DMS79 (cell line): Measurements from ENCODE around the gene RFTN1.

Experiments
- DNase-seq: peaks from one replicate; lab custom pipeline; 2025; lab: John Stamatoyannopoulos, UW

Gene RFTN1, protein sequence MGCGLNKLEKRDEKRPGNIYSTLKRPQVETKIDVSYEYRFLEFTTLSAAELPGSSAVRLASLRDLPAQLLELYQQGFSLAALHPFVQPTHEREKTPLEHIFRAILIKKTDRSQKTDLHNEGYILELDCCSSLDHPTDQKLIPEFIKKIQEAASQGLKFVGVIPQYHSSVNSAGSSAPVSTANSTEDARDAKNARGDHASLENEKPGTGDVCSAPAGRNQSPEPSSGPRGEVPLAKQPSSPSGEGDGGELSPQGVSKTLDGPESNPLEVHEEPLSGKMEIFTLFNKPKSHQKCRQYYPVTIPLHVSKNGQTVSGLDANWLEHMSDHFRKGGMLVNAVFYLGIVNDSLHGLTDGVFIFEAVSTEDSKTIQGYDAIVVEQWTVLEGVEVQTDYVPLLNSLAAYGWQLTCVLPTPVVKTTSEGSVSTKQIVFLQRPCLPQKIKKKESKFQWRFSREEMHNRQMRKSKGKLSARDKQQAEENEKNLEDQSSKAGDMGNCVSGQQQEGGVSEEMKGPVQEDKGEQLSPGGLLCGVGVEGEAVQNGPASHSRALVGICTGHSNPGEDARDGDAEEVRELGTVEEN

DNA sequence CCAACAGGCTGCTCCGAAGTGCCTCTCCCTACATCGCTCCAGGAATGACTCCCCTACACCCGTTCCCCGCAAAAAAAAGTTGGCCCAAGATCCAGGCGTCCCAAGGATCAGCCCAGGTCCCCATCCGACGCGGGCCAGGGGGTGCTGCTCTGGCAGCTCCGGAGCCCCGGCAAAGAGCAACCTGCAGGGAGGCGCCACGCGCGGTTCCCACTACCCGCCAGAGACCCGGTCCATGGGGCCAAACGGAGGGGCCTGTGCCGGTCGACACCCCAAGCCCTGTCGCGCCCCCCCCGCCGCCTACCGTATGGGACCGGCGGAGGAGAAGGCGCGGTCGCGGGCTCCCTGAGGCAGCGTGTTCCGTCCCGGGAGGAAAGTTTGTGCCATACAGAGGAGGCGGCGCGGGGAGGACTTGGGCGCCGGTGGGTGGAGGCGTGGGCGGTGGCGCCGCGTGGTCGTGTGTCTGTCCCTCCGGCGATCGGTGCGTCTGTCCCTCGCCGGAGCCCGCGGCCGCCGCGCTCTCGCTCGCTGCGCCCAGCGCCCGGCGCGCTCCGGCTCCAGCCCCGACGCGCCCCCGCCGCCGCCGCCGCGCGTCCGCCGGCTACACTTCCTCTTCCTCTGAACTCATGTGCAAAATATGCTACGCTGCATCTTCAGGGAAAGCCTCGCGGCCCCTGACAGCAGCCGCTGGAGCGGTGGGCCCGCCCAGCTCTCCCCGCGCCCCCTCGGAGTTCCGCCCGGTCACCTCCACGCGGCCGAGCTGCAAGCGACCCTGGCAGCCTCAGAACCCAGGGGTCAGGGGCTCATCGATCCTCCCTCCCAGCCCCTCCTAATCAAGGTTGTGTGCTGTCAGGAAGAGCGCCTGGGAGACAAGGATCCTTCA, at the start of gene RFTN1:
RFTN1 (minus strand) TSS at position 559 of the 880 bp plus-strand sequence. CDS start 19,830 bp downstream, outside the sequence.
- DNase-seq: no peak

DNA sequence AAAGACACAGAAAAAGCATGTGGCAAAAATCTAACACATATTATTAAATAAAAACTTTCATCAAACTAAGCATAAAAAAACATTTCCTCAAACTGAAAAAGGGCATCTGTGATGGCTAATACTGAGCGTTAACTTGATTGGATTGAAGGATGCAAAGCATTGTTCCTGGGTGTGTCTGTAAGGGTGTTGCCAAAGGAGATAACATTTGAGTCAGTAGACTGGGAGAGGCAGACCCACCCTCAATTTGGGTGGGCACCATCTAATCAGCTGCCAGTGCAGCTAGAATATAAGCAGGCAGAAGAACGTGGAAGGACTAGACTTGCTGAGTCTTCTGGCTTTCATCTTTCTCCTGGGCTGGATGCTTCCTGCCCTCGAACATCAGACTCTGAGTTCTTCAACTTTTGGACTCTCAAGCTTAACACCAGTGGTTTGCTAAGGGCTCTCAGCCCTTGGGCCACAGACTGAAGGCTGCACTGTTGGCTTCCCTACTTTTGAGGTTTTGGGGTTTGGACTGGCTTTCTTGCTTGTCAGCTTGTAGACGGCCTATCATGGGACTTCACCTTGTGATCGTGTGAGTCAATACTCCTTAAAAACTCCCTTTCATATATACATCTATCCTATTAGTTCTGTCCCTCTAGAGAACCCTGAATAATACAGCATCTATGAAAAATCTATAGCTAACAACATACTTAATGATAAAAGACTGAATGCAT, 46.3 kb upstream of the RFTN1 start:
- DNase-seq: no peak

DNA sequence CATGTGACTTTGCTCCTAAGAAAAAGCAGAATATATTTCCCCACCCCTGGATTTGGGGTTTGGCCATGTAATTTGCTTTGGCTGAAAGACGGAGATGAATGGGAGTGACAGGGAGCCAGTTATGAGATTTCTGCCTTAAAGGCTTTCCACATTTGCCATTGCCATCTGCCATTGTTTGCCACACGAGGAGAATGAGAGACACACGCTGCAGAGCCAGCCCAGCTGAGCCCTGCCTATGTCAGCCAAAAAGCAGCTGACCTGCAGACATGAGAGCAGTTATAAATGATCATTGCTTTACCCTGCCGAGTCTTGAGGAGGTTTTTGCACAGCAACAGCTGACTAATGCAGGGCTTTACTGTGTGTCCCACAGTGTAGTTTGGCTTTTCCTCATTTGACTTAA, 40.6 kb upstream of the RFTN1 start:
- DNase-seq: no peak

DNA sequence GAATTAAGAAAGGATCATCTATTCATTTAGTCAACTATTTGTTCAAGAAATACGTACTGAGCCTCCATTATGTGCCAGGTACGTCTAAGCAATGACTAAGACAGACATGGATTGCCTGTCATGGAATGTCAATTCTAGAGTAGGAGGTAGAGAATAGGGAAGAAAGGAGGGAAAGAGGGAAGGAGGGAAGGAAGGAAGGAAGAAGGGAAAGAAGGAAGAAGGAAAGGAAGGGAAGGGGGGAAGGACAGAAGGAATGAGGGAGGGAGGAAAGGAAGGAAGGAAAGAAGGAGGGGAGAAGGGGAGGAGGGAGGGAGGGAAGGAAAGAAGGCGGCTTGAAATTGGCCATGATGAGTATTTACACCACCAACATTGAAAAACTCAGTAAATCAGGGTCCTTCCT, 39.3 kb upstream of the RFTN1 start:
- no peak for DNase-seq

DNA sequence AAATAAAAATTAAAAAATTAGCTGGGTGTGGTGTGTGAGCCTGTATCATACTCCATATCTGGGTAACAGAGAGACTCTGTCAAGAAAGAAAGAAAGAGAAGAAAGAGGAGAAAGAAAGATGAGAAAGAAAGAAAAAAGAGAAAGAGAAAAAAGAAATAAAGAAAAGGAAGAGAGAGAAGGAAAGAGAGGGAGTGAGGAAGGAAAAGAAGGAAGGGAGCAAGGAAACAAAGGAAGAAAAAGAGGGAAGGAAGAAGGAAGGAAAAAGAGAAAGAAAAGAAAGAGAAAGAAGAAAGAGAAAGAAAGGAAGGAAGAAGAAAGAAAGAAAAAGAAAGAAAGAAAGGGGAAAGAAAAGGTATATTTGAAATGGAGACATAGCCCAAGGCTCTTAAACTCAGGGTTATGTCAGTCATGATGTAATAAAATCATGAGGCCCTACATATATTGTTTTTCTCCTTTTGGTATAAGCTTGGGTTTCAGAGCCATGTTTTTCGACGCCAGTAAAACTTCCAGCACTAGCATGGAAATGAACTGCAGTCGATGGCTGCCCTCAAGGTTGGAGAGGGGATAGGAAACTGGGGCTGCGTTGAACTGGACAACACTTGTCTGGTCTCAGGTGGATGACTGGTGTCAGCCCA, 38.0 kb upstream of the RFTN1 start:
- DNase-seq: no peak

DNA sequence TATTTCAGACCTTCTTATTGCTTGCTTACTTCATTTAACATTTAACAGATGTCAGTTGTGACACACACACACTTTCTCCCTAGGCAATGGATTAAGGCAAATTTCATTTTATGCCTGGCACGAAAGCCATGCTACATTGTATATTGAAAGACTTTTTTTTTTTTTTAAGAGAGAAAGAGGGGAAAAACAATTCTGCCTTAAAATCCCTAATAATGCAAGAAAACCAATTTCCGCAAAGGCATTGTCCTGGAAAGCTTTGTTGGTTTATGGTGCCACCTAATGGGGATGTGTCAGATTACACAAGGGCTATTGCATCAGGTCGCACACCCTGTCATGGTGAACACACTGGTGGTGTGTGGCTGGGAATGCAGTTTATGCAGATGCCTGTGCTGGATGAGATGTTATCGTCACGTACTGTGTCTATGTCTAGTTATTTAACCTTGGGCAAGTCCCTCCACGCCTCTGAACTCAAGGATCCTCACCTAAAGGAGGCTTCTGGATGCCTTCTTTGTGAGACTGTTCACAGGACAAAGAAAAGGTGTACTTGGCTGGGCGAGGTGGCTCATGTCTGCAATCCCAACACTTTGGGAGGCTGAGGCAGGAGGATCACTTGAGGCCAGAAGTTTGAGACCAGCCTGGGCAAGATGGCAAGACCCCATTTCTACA, 37.3 kb upstream of the RFTN1 start:
- DNase-seq: peak; percentile 57

DNA sequence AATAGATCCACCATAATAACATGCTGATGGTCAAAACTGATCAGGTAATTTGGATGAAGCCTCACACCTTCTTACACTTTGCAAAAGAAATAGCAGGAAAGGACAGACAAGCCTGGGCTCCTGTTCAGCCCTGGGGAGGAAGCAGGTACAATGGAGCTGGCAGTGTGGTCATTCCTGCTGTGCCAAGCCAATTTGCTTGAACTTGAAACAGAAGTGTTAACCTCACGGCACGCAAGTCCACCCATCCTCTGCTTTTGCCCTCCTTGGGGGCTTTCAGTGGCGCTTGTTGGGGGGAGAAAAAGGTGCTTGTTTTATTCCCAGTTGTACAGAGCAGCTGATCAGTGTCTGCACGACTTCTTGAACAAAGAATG, 36.8 kb upstream of the RFTN1 start:
- no peak for DNase-seq

DNA sequence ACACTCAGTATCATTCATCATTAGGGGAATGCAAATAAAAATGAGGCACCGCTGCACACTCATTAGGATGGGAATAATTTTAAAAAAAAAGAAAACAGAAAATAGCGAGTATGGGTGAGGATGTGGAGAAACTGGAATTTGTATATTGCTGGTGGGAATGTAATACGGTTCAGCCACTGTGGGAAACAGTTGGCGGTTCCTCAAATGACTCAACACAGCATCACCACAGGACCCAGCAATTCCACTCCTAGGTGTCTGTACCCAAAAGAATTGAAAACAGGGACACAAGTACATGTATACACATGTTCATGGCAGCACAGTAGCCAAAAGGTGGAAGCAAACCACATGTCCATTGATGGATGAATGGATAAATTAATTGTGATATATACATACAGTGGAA, 35.2 kb upstream of the RFTN1 start:
- DNase-seq: no peak

DNA sequence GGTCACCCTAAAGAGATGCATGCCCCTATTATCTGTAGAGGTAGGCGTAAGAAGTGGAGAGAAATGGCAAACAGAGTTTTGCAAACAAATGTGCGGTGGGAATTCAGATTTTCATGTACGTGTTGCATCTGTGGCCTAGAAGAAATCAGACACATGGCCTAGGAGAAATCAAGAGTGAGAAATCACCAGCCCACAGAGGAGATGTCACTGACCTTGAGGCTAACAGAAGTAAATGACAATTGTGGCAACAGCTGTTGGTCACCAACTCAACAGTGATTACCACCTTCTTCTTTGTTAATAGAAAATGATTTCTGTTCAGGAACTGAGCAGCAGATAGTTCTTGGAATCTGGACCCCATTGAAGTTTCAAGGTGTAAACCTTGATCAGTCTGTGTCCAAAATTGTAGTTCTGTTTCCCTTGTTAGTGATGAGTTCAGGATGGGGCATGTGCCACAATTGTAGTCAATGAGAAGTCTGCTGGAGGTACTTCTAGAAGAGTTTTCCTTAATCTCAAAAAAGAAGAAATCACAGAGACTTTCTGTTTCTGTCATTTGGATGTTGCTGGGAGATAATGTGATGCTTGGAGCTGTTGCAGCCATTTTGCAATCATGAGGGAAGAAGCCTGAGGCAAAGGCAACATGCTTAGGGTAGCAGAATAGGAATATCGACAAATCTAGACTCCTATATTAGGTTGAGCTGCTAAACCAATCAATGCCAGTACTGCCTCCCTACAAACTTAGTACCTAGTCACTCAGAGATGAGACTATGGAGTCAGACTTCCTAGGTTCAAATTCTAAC, 34.3 kb upstream of the RFTN1 start:
- no peak for DNase-seq

DNA sequence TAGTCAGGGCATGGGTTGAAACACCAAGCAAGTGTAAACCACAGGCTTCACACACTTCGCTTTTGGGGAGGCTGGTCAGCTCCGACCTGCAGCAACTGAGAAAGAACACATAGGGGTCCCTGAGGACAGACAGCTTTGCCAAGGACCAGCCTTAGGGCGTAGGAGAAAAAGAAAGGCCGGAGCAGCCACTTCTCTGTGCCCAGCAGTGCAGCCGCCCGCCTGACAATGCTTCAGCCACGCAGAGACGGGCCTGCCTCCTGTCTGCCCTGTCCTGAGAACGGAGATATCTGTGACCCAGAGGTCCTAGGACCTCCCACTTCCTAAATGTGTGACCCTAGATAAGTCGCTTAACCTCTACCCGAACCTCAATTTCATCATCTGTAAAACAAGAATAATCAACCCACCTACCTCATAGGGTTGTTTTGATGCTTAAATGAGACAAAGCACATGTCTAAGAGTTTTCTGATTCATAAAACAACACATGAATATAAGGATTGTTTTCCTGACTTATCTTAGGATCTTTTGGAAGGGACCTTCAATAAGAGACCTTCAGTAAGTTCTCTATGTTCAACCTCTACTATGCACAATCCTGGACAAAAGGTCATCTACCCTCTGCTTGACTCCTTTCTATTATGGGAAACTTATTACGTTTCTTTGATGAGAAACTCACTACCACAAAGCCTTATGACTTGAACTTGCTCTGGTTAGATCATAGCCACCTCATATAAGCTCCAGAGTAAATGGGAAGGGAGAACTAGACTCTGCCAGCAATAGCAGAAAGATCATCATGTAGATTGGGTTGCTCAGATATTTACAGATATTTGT, 32.9 kb upstream of the RFTN1 start:
- no peak for DNase-seq

DNA sequence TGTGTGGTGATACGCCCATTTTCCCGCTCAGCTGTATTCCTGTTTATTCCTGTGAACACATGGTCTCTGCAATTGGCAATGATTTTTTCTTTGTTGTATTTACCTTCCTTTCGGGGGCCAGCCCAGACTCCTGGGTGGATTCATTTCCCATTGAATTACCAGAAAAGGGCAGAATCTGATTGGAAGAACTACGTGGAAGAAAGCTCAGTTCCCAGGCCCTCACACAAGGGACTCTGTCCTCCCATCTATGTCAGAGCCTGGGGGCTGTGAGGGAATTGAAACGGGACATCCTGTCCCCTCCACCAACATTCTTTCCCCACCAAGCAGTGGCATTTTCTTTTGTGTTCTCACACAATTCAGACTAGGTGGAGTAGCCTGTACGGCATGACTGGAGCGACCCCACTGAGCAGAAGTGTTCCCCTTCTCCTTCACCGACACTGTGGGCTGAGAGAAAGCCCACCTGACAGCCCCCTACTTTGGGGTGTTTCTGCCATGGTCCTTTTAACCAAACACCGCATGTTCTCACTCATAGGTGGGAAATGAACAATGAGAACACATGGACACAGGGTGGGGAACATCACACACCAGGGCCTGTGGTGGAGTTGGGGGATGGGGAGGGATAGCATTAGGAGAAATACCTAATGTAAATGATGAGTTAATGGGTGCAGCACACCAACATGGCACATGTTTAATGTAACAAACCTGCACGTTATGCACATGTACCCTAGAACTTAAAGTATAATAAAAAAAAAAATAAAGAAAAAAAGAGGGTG, 32.1 kb upstream of the RFTN1 start:
- DNase-seq: no peak

DNA sequence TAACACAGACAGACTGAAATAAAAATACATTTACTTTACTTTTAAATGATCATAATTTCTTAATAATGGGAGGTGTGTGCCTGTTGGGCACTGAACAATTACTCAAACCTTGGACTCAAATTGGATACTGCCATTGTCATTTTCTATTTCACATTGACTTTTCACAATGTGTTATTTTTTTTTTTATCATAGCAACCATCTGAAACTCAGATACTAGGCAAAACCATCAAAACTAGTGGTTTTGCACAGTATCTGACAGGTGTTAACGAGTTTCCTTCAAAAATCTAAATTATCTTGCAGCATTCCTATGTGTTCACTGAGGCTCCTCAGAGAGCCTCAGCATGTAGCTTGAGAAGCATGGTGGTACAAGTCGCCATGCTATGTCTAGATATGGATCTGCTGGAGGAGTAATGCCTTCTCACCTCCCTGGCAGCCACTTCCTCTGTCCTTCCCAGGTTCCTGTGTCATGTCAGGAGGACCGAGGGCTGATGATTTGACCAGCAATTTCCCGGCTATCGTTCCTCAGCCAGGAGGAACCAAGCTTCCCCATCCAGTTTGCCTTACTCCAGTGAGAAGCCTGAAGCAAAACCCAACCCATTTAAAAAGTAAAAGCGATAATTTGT, 29.9 kb upstream of the RFTN1 start:
- DNase-seq: no peak

DNA sequence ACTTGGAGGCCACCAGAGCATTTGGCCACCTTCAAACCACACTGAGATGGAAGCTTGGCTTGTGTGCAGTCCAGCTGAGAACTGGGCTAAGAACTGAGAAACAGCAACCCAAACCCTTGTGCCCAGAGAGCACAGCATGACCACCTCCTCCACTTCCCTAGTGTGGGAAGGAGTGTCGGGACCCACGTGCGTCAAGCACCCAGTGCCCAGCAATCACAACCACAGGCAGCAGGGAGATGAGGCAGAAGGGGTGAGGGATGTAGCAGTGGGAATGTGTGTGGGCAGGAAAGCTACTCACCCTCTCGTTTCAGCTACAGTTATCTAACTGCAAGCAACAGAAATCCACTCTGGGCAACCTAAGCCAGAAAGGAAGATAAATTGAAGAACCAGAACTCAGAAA, 25.0 kb upstream of the RFTN1 start:
- DNase-seq: no peak

DNA sequence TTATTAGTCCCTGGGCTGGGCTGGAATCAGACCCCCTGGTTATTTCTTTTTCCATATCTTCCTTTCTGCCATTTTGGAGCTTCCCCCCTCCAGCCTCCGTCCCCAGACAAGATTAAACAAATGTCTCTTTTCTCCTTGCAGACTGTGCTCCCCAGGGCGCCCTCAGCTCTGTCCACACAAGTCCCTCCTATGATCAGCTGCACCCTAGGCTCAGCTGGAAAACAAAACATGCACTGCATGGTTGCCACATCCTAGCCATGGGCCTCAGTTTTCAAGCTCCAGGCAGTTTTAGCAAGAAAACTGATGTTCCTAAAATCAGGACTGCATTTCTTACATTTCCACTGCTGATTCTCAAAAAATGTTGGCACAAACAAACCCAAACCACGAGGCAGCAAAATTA, 23.5 kb upstream of the RFTN1 start:
- DNase-seq: no peak

DNA sequence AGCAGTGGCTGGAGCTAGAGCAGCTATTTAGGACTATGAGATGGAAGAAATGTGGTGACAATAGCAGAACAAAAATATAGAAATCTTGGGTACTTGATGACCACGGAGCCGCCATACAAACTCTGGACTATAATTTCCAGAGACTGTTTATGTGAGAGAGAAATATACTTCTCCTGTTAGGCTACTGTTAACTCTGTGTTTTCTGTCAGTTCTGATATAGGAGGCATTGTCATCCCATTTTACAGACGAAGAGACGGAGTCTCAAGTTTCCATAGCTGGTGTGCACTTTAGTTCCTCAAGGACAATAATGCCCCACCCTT, 22.8 kb upstream of the RFTN1 start:
- no peak for DNase-seq

DNA sequence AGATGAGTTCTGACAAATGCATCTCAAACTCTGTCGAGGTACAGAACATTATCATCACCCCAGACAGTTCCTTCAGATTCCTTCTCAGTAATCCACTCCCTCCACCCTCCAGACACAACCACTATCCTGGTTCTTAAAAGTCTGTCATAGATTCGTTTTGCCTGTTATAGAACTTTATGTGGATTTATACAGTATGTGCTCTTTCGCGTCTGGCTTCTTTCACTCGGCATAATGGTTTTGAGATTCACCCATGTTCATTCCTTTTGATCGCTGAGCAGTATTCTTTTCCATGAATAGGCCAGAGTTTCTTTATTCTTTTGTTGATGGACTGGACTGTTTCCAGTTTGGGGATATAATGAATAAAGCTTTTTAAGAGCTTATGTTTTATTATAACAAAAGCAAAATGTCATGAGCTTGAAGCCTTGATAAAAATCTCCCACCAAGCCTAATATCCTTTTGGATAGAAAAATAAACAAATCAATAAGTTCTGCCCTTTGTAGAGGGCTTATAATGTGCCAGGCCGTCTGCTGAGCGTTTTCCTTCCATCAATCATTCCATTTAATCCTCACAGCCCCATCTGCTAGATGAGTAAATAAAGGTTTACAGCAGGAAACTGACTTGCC, 21.3 kb upstream of the RFTN1 start:
- DNase-seq: no peak

DNA sequence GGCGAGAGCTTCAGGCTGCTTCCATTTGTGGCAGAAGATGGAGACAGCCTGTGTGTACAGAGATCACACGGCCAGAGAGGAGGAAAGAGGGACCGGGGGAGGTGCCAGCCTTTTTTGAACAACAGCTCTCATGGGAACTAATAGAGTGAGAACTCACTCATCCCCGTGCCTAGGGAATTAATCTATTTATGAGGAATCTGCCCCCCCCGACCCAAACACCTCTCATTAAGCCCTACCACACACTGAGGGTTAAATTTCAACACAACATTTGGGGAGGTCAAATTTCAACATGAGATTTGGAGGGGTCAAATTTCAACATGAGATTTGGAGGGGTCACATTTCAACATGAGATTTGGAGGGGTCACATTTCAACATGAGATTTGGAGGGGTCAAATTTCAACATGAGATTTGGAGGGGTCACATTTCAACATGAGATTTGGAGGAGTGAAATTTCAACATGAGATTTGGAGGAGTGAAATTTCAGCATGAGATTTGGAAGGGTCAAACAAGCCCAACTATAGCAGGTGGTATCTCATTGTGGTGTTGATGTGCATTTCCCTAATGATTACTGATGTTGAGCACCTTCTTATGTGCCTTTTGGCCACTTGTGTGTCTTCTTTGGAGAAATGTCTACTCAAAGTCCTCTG, 20.6 kb upstream of the RFTN1 start:
- no peak for DNase-seq
